MM.1S (cell line): ENCODE data around the gene GOLGA3.

Experiments used
- DNase-seq: peaks from one replicate; pipeline ENCODE4 v3.0.0-alpha.2; 2015
- H2AFZ ChIP-seq: fragments of 300-600 bp; sonication (generic); 2 replicates; pipeline ENCODE4 v1.6.0; 2016; ENCODE audit warnings: antibody characterized with exemption, low read length
- H3F3A ChIP-seq: fragments of 300-600 bp; sonication (generic); 2 replicates; pipeline ENCODE4 v1.6.1; 2016; ENCODE audit warnings: mild to moderate bottlenecking, antibody characterized with exemption, low read length, moderate library complexity, mixed read lengths; ENCODE audit not compliant: insufficient read depth
- H3K27ac ChIP-seq: fragments of 300-600 bp; sonication (generic); 2 replicates; pipeline ENCODE4 v1.5.1; 2016; ENCODE audit warnings: mild to moderate bottlenecking, low read length
- H3K27me3 ChIP-seq: fragments of 300-600 bp; sonication (generic); replicated peaks from 2 replicates; pipeline ENCODE4 v1.6.0; 2016; ENCODE audit warnings: low read length; ENCODE audit not compliant: insufficient read depth
- H3K36me3 ChIP-seq: fragments of 300-600 bp; sonication (generic); replicated peaks from 2 replicates; pipeline ENCODE4 v1.6.1; 2016; ENCODE audit warnings: mild to moderate bottlenecking, low read length, mixed read lengths; ENCODE audit not compliant: insufficient read depth
- H3K4me1 ChIP-seq: fragments of 300-600 bp; sonication (generic); 2 replicates; pipeline ENCODE4 v1.6.1; 2016; ENCODE audit warnings: low read length, mixed read lengths
- H3K4me2 ChIP-seq: fragments of 300-600 bp; sonication (generic); 2 replicates; pipeline ENCODE4 v1.6.0; 2016; ENCODE audit warnings: low read depth, low read length
- H3K4me3 ChIP-seq: fragments of 300-600 bp; sonication (generic); 2 replicates; pipeline ENCODE4 v1.5.1; 2016; ENCODE audit warnings: low read length, mixed read lengths
- H3K79me2 ChIP-seq: fragments of 300-600 bp; sonication (generic); 2 replicates; pipeline ENCODE4 v1.6.1; 2016; ENCODE audit warnings: mixed run types, low read length, mixed read lengths
- H3K9ac ChIP-seq: fragments of 300-600 bp; sonication (generic); 2 replicates; pipeline ENCODE4 v1.6.1; 2016; ENCODE audit warnings: low read length, mixed read lengths
- H3K9me2 ChIP-seq: fragments of 300-600 bp; sonication (generic); replicated peaks from 2 replicates; pipeline ENCODE4 v1.6.1; 2016; ENCODE audit warnings: mild to moderate bottlenecking, low read length, mixed read lengths; ENCODE audit not compliant: insufficient read depth
- H3K9me3 ChIP-seq: fragments of 300-600 bp; sonication (generic); replicated peaks from 2 replicates; pipeline ENCODE4 v1.6.1; 2016; ENCODE audit warnings: mild to moderate bottlenecking, low read length, mixed read lengths; ENCODE audit not compliant: insufficient read depth
- H4K20me1 ChIP-seq: fragments of 300-600 bp; sonication (generic); 2 replicates; pipeline ENCODE4 v1.6.1; 2016; ENCODE audit warnings: mild to moderate bottlenecking, low read length, moderate library complexity, mixed read lengths; ENCODE audit not compliant: insufficient read depth
- CTCF ChIP-seq: fragments of 300-600 bp; sonication (generic); IDR thresholded peaks from 2 replicates; pipeline ENCODE4 v1.5.1; 2016; ENCODE audit warnings: antibody characterized with exemption, low read length, mixed read lengths
- EZH2 ChIP-seq: fragments of 300-600 bp; sonication (generic); optimal IDR thresholded peaks from 2 replicates; pipeline ENCODE3; 2017; ENCODE audit warnings: low read depth, mild to moderate bottlenecking, antibody characterized with exemption, low read length, mixed read lengths
- EZH2phosphoT487 ChIP-seq: fragments of 300-600 bp; sonication (generic); IDR thresholded peaks from 2 replicates; pipeline ENCODE4 v1.6.1; 2018; ENCODE audit warnings: antibody characterized with exemption, low read length

The GOLGA3 gene

GRCh38 chr12:132872975-132873421 lies 44.3 kb upstream of the GOLGA3 start:
- Histone ChIP-seq H3K9ac (no peak overlapping the region), H3K4me3 (no peak overlapping the region), H3K79me2 (no peaks in the 10 kb centered on the region), H3K27me3 (no peaks in the 10 kb centered on the region), H2AFZ (no peak overlapping the region), H3K9me3 (no peaks in the 10 kb centered on the region), H3K9me2 (no peaks in the 10 kb centered on the region), H3F3A (no peaks in the 10 kb centered on the region), H3K4me2 (no peak overlapping the region), H3K36me3 (no peaks in the 10 kb centered on the region), H4K20me1 (no peaks in the 10 kb centered on the region), H3K27ac (no peak overlapping the region), H3K4me1 (no peaks in the 10 kb centered on the region)
- no peak for TF ChIP-seq CTCF
- no peak for TF ChIP-seq EZH2phosphoT487
- no peak for TF ChIP-seq EZH2
- DNase-seq, result no peak

DNA sequence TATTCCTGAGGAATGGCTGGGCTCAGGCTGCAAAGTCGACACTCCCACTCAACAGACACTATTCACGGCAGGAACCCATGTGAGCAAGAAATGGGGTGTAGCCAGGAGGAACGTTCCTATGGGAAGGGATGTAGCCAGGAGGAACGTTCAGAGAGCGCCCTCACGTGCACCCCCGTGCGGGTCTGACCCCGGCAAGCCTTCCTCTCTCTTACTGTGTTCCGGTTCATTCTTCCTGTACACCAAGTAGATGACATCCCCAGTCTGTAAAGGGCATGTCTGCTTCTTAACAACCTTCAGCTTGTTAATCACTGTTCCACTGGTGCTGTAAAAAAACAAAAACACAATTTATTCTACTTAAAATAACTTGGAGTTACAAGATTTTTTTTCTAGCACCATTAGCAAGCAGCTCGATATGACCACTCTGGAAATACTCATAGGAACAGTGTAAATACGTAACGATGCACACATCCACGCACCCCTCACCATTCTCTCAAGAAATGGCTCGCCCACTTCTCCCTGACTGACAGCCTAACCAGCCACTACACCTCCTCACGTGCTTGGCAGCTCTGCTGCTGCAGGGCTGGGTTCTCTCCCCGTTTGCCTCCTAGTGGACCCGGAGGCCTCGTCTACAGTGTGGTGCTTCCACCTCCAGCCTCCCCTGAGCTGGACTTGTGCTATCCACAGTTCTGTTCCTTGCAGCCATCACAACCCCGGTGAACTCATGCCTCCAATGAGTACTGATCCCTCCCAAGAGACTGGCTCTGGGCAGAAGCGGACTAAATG lies 43.6 kb upstream of the GOLGA3 start:
- Histone ChIP-seq H3K79me2 (no peaks in the 10 kb centered on the region), H3K27ac (no peak overlapping the region), H3K9me3 (no peaks in the 10 kb centered on the region)

GRCh38 chr12:132869551-132869950 lies 40.9 kb upstream of the GOLGA3 start:
- Histone ChIP-seq H3K4me2 (no peak overlapping the region), H3K4me1 (no peaks in the 10 kb centered on the region), H3F3A (no peaks in the 10 kb centered on the region), H3K27me3 (no peaks in the 10 kb centered on the region), H2AFZ (no peak overlapping the region), H3K79me2 (no peaks in the 10 kb centered on the region), H3K9me3 (no peaks in the 10 kb centered on the region), H3K36me3 (no peaks in the 10 kb centered on the region), H3K9me2 (no peaks in the 10 kb centered on the region), H3K4me3 (no peak overlapping the region), H3K9ac (no peak overlapping the region), H3K27ac (no peak overlapping the region), H4K20me1 (no peaks in the 10 kb centered on the region)
- TF ChIP-seq CTCF, result no peak
- no peak for TF ChIP-seq EZH2
- no peak for TF ChIP-seq EZH2phosphoT487
- DNase-seq, result no peak

More for the DNA sequence above, 43.6 kb upstream of the GOLGA3 start:
- H2AFZ ChIP-seq, result no peak overlapping the region
- no peaks in the 10 kb centered on the region for H3K36me3 ChIP-seq
- H3K9me2 ChIP-seq, result no peaks in the 10 kb centered on the region
- no peaks in the 10 kb centered on the region for H4K20me1 ChIP-seq
- H3K4me1 ChIP-seq, result no peaks in the 10 kb centered on the region
- H3K4me2 ChIP-seq, result no peak overlapping the region
- no peaks in the 10 kb centered on the region for H3F3A ChIP-seq
- no peak overlapping the region for H3K4me3 ChIP-seq
- no peaks in the 10 kb centered on the region for H3K27me3 ChIP-seq
- H3K9ac ChIP-seq, result no peak overlapping the region
- TF ChIP-seq EZH2 (no peak), CTCF (no peak), EZH2phosphoT487 (no peak)
- no peak for DNase-seq
